Thyroid gland (tissue), 4 donors: ENCODE data around the gene SAP30BP.

ENCODE experiments used
- CTCF ChIP-seq, 6 experiments: fragments of 200-600 bp in 3 of 6; fragments of 450-650 bp in 3 of 6; sonication (generic) in 3 of 6; IDR thresholded peaks; one replicate each; pipeline ENCODE4 v1.5.1; 2016 to 2019; ENCODE audit warnings: antibody characterized with exemption in 6 of 6, mild to moderate bottlenecking in 2 of 6, inconsistent platforms in 1 of 6, moderate library complexity in 1 of 6
- POLR2A ChIP-seq, 2 donors: fragments of 450-650 bp; IDR thresholded peaks; one replicate each; pipeline ENCODE4 v1.6.1; 2017; ENCODE audit warnings: antibody characterized with exemption in 2 of 2, mild to moderate bottlenecking in 2 of 2, moderate library complexity in 1 of 2

- TF ChIP-seq CTCF (IDR thresholded peaks at IDR 0.05) (no peak), POLR2A (IDR thresholded peaks at IDR 0.05) (no peak)
Observed at GRCh38 chr17:75748706-75749105, 81.6 kb downstream of the SAP30BP start.
